Neuronal stem cell (in vitro differentiated cells): Measurements from ENCODE around the gene ECEL1.
A peak's percentile ranks its signal among the peaks of the same experiment; 100 is the strongest.
"Not testable (repeated sequence)": the region's sequence is repeated elsewhere in the genome, so short reads cannot be mapped to it uniquely, and the experiment has no call there.

Experiments used
- DNase-seq: peaks from one replicate; pipeline ENCODE4 v3.0.0-alpha.2; 2013; ENCODE audit warnings: low spot score
- H2AFZ ChIP-seq: one replicate; pipeline ENCODE4 v1.6.1; 2013; ENCODE audit warnings: mild to moderate bottlenecking, low read length, inconsistent platforms
- H2AK5ac ChIP-seq: 2 replicates; pipeline ENCODE4 v1.6.1; 2013; ENCODE audit warnings: low read depth, mild to moderate bottlenecking, inconsistent platforms, low read length, moderate library complexity, mixed read lengths
- H2BK120ac ChIP-seq: 2 replicates; pipeline ENCODE4 v1.6.1; 2013; ENCODE audit warnings: low read depth, mild to moderate bottlenecking, inconsistent platforms, low read length, moderate library complexity, mixed read lengths
- H2BK12ac ChIP-seq: one replicate; pipeline ENCODE4 v1.6.1; 2013; ENCODE audit warnings: low read length, inconsistent platforms
- H2BK15ac ChIP-seq: 2 replicates; pipeline ENCODE4 v1.6.1; 2013; ENCODE audit warnings: mild to moderate bottlenecking, low read length, inconsistent platforms, mixed read lengths
- H2BK5ac ChIP-seq: one replicate; pipeline ENCODE4 v1.6.1; 2013; ENCODE audit warnings: inconsistent platforms, mild to moderate bottlenecking, low read length, moderate library complexity
- H3K14ac ChIP-seq: one replicate; pipeline ENCODE4 v1.6.1; 2013; ENCODE audit warnings: low read length, inconsistent platforms
- H3K18ac ChIP-seq: 2 replicates; pipeline ENCODE4 v1.6.1; 2013; ENCODE audit warnings: low read length, inconsistent platforms
- H3K23ac ChIP-seq: 2 replicates; pipeline ENCODE4 v1.6.1; 2013; ENCODE audit warnings: low read depth, mild to moderate bottlenecking, mixed read lengths, low read length, inconsistent platforms; ENCODE audit not compliant: poor library complexity
- H3K27ac ChIP-seq: replicated peaks from 3 replicates; pipeline ENCODE4 v1.5.1; 2013; ENCODE audit warnings: low read length, inconsistent platforms
- H3K27me3 ChIP-seq, 3 experiments: 2 replicates each; pipeline ENCODE4 v1.6.1; 2013; ENCODE audit warnings: low read length in 3 of 3, mild to moderate bottlenecking in 2 of 3, inconsistent platforms in 1 of 3, low read depth in 1 of 3, mixed read lengths in 1 of 3, moderate library complexity in 1 of 3; ENCODE audit not compliant: control insufficient read depth in 3 of 3, insufficient read depth in 3 of 3
- H3K36me3 ChIP-seq, 2 donors: replicated peaks in 1 of 2; 2 replicates each; pipeline ENCODE4 v1.6.1; 2013; ENCODE audit warnings: low read length in 2 of 2; ENCODE audit not compliant: control insufficient read depth in 2 of 2, insufficient read depth in 2 of 2
- H3K4ac ChIP-seq: 2 replicates; pipeline ENCODE4 v1.6.1; 2013; ENCODE audit warnings: inconsistent platforms, mild to moderate bottlenecking, low read length, moderate library complexity
- H3K4me1 ChIP-seq, 2 donors: 1 replicate in 1 of 2; 2 replicates in 1 of 2; pipeline ENCODE4 v1.6.1; 2013; ENCODE audit warnings: low read length in 2 of 2, low read depth in 1 of 2; ENCODE audit not compliant: control insufficient read depth in 2 of 2, insufficient read depth in 1 of 2
- H3K4me2 ChIP-seq: one replicate; pipeline ENCODE4 v1.6.1; 2013; ENCODE audit warnings: mild to moderate bottlenecking, low read length, inconsistent platforms; ENCODE audit not compliant: insufficient read depth, poor library complexity, severe bottlenecking
- H3K4me3 ChIP-seq, 2 donors: 2 replicates each; pipeline ENCODE4 v1.5.1; 2013; ENCODE audit warnings: low read length in 2 of 2, mild to moderate bottlenecking in 2 of 2, inconsistent platforms in 1 of 2, moderate library complexity in 1 of 2
- H3K79me1 ChIP-seq: one replicate; pipeline ENCODE4 v1.6.1; 2013; ENCODE audit warnings: low read depth, mild to moderate bottlenecking, inconsistent platforms, low read length, moderate library complexity
- H3K9ac ChIP-seq: one replicate; pipeline ENCODE4 v1.6.1; 2013; ENCODE audit warnings: mild to moderate bottlenecking, low read depth, low read length, inconsistent platforms; ENCODE audit not compliant: poor library complexity
- H3K9me3 ChIP-seq, 2 donors: replicated peaks in 1 of 2; 2 replicates each; pipeline versions ENCODE3 to v1.6.1; 2013; ENCODE audit warnings: low read length in 2 of 2, mild to moderate bottlenecking in 2 of 2, inconsistent platforms in 1 of 2, low read depth in 1 of 2, mixed read lengths in 1 of 2, moderate library complexity in 1 of 2; ENCODE audit not compliant: control insufficient read depth in 2 of 2, insufficient read depth in 1 of 2
- H4K8ac ChIP-seq: one replicate; pipeline ENCODE4 v1.6.1; 2013; ENCODE audit warnings: low read depth, mild to moderate bottlenecking, inconsistent platforms, low read length, moderate library complexity
- H4K91ac ChIP-seq: one replicate; pipeline ENCODE4 v1.6.1; 2013; ENCODE audit warnings: low read length, low read depth, mild to moderate bottlenecking, inconsistent platforms; ENCODE audit not compliant: poor library complexity
- WGBS, 2 donors: extraction: QIAGEN DNeasy Blood & Tissue Kit; methylation state at CpG; one replicate each; pipeline ENCODE4 v1.1.7; 2013; ENCODE audit warnings: missing lambda C conversion rate in 2 of 2, mixed read lengths in 1 of 2; ENCODE audit not compliant: insufficient read length in 2 of 2, insufficient replicate concordance in 1 of 2; ENCODE audit errors: extremely low coverage in 2 of 2; 5-methylcytosine and 5-hydroxymethylcytosine counted together

Gene ECEL1

DNA sequence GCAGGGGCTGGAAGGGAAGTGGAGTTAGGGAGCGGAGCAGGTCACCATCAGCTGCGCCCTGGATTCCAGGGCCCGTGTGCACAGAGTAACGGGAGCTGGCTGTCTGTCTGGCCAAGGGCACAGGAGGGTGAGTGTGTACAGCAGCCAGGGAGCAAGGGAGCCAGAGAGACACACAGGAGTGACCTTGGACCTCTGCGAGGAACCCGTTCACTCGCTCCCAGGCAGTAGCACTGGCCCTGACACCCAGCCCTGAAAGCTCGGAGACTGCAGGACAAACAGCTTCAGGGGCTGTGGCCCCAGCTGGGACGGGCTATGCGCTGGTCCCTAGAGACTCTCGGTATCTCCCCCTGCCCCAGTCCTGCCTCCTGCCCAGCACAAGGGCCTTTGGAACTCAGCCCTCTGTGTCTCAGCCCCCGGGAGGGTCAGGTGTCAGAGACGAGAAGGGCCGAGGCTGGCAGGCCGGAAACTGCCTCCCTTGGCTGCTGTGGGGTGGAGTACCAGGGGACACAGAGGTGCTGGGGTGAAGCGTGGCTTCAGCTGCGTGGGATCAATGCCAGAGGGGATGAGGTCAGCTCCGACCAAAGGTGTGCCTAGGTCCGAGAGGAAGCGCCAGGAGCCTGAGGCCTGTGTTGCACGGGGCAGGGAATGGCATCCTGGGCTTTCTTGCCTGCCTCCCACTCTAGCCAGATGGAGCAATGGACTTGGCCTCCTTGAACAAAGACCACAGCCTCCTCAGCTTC lies 43.8 kb downstream of the ECEL1 start:
- not testable (repeated sequence) for H3K4me3 ChIP-seq, H3K9me3 ChIP-seq, H2AFZ ChIP-seq, H2BK12ac ChIP-seq, H4K91ac ChIP-seq, DNase-seq, H4K8ac ChIP-seq, H3K27ac ChIP-seq, H2BK5ac ChIP-seq, H3K9ac ChIP-seq, H3K4ac ChIP-seq, H3K36me3 ChIP-seq, H3K79me1 ChIP-seq, H3K23ac ChIP-seq, H3K4me2 ChIP-seq
- peaks cover 0 to 31% (median 4%) of the 10 kb centered on the region in 3 experiments for H3K27me3 ChIP-seq
- peak overlapping the region; percentile 84 for H3K18ac ChIP-seq
- peak overlapping the region; percentile 16 for H2BK120ac ChIP-seq
- peak overlapping the region; percentile 15 for H2BK15ac ChIP-seq
- H3K4me1 ChIP-seq, result peaks cover 9 to 13% of the 10 kb centered on the region in 2 donors
- peak overlapping the region; percentile 53 for H2AK5ac ChIP-seq
- no CpG with 5 or more reads among the region's 21 CpGs for WGBS, 2 donors
- H3K14ac ChIP-seq, result peak overlapping the region; percentile 25

DNA sequence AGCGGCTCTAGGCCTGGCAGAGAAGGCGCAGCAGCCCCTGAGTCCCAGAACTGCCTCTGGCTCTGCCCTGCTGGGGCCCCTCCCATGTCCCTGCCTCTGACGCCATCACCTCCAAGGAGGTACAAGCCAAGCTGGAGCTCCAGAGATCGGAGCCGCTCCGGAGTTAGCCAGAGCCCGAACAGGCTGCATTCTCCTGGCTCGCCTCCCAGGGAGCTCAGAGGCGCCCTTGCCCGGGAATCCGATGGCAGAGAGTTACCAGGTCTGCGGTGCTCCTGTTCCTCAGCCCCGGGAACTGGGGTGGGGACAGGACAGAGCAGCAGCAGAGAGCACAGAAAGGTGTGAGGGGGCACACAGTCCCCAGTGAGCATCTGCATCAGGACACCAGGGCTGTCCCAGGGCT lies 44.6 kb downstream of the ECEL1 start:
- not testable (repeated sequence) for H3K79me1 ChIP-seq, H3K4me1 ChIP-seq, H2AK5ac ChIP-seq, H3K14ac ChIP-seq, H4K8ac ChIP-seq, H2BK12ac ChIP-seq, H2AFZ ChIP-seq, DNase-seq, H2BK120ac ChIP-seq, H3K9me3 ChIP-seq, H3K27ac ChIP-seq, H3K18ac ChIP-seq, H4K91ac ChIP-seq, H2BK5ac ChIP-seq, H3K4me2 ChIP-seq, H3K36me3 ChIP-seq, H3K4ac ChIP-seq, H2BK15ac ChIP-seq, H3K9ac ChIP-seq, H3K23ac ChIP-seq, H3K4me3 ChIP-seq
- WGBS, 2 donors, result no CpG with 5 or more reads among the region's 13 CpGs
- H3K27me3 ChIP-seq, result peaks cover 0 to 34% (median 6%) of the 10 kb centered on the region in 3 experiments

DNA sequence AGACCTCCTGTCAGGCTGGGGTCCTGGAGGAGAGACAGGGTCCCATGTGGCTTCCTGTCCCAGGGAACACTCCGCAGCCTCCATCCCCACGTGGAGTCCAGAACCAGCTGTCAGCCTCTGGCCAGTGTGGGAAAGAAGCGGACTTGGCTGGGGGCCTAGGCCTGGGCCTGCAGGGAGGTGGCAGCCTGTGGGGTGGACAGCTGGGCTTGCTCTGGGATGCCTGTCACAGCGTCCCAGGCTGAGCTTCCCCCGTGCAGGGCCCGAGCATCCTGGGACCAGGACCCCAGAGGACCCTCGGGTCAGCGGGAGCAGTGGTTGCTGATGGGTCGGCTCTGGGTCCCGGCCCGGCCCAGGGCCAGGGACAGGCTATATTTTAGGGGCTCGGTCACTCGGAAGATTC lies 45.2 kb downstream of the ECEL1 start:
- not testable (repeated sequence) for H3K9ac ChIP-seq, H4K8ac ChIP-seq, H3K9me3 ChIP-seq, H3K4ac ChIP-seq, H2BK15ac ChIP-seq, H3K79me1 ChIP-seq, H3K14ac ChIP-seq, H2BK12ac ChIP-seq, H4K91ac ChIP-seq, H2AFZ ChIP-seq, H3K36me3 ChIP-seq, H3K27ac ChIP-seq, H2BK120ac ChIP-seq, H3K4me3 ChIP-seq, H3K4me2 ChIP-seq, H2BK5ac ChIP-seq, DNase-seq, H3K23ac ChIP-seq, H2AK5ac ChIP-seq, H3K18ac ChIP-seq, H3K4me1 ChIP-seq
- WGBS, 2 donors, result no CpG with 5 or more reads among the region's 13 CpGs
- peaks cover 0 to 28% (median 7%) of the 10 kb centered on the region in 3 experiments for H3K27me3 ChIP-seq

DNA sequence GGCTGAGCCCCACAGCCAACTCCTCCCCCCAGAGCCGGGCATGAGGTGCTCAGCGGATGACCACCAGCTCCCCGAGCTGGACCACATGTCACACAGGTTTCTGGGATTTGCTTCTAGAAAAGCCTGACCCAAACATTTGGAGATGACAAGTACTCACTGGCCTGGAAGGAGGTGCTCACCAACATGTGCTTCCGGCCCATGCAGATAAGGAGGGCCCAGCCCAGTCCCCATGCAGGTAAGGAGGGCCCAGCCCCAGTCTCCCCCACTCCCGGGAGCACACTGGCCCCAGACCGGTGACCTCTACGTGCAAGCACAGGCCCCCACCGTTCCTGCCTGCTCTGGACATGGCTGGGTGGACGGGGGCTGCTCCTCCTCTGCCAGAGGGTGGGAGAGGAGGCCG lies 45.7 kb downstream of the ECEL1 start:
- H3K18ac ChIP-seq, H2BK12ac ChIP-seq, H3K9me3 ChIP-seq, H2AFZ ChIP-seq, H2BK15ac ChIP-seq, H3K23ac ChIP-seq, H3K36me3 ChIP-seq, H2BK120ac ChIP-seq, H3K9ac ChIP-seq, H2AK5ac ChIP-seq, H3K79me1 ChIP-seq, H3K4me2 ChIP-seq, H4K91ac ChIP-seq, H4K8ac ChIP-seq, H2BK5ac ChIP-seq, H3K4me3 ChIP-seq, H3K4ac ChIP-seq, H3K14ac ChIP-seq, H3K4me1 ChIP-seq, DNase-seq, H3K27ac ChIP-seq: not testable (repeated sequence)
- peaks cover 0 to 27% (median 7%) of the 10 kb centered on the region in 3 experiments for H3K27me3 ChIP-seq
- no CpG with 5 or more reads among the region's 10 CpGs for WGBS, 2 donors
